ENCODE data around the gene CCL18. TPM values are rescaled to one million over a fixed set of nuclear protein-coding genes. Genes with fewer than 3 reads are reported as not detected.
"Not testable (repeated sequence)": the region's sequence is repeated elsewhere in the genome, so short reads cannot be mapped to it uniquely, and the experiment has no call there.

The CCL18 gene
- polyA plus RNA-seq, 1 donor from 2014 or later = not detected

DNA sequence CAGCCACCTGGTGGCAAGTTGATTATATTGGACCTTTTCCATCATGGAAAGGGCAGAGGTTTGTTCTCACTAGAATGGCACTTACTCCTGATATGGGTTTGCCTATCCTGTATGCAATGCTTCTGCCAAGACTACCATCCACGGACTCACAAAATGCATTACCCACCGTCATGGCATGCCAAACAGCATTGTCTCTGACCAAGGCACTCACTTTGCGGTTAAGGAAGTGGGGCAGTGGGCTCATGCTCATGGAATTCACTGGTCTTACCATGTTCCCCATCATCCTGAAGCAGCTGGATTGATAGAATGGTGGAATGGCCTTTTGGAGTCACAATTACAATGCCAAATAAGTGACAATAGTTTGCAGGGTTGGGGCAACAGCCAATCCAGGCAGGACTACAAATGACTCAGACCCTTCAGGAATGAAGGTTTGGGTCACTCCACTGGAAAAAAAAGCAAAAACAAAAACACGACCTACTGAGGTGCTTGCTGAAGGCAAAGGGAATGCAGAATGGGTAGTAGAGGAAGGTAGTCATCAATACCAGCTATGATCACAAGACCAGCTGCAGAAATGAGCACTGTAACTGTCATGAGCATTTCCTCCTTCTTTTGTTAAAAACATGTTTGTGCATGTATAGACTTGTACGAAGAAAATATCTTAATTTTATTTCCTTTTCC, 51.0 kb downstream of the CCL18 start:
- not testable (repeated sequence) for H3K9me2 ChIP-seq (ENCODE audit: insufficient read depth, low read length); H3K4me2 ChIP-seq (ENCODE audit: low read length); H3K9ac ChIP-seq (ENCODE audit: low read length); H3K27ac ChIP-seq (ENCODE audit: low read length); H3K27me3 ChIP-seq (ENCODE audit: insufficient read depth, low read depth, low read length); H3K36me3 ChIP-seq (ENCODE audit: insufficient read depth, low read length); H3F3A ChIP-seq (ENCODE audit: insufficient read depth, low read length, poor library complexity, severe bottlenecking); H4K20me1 ChIP-seq (ENCODE audit: insufficient read depth); H3K9me3 ChIP-seq (ENCODE audit: low read length); H2AFZ ChIP-seq (ENCODE audit: low read depth, low read length); H3K79me2 ChIP-seq (replicated peaks; ENCODE audit: insufficient read depth, low read length); H3K4me3 ChIP-seq (ENCODE audit: low read length)

DNA sequence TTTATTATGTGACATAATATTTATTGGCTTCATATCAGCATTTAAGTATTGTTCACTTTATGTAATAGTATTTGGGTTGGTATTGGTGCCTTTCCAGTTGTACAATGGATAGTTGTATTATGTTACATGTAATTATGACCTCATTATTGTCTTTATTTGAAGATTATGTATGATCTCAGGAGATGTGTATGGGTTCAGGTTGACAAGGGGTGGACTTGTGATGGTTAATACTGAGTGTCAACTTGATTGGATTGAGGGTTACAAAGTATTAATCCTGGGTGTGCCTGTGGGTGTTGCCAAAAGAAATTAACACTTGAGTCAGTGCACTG, 51.5 kb downstream of the CCL18 start:
- H3K27me3 ChIP-seq (ENCODE audit: insufficient read depth, low read depth, low read length); H3K79me2 ChIP-seq (replicated peaks; ENCODE audit: insufficient read depth, low read length); H3K9ac ChIP-seq (ENCODE audit: low read length); H3K9me3 ChIP-seq (ENCODE audit: low read length); H3K9me2 ChIP-seq (ENCODE audit: insufficient read depth, low read length); H3F3A ChIP-seq (ENCODE audit: insufficient read depth, low read length, poor library complexity, severe bottlenecking); H4K20me1 ChIP-seq (ENCODE audit: insufficient read depth); H3K27ac ChIP-seq (ENCODE audit: low read length); H2AFZ ChIP-seq (ENCODE audit: low read depth, low read length); H3K4me2 ChIP-seq (ENCODE audit: low read length); H3K4me3 ChIP-seq (ENCODE audit: low read length); H3K36me3 ChIP-seq (ENCODE audit: insufficient read depth, low read length): not testable (repeated sequence)

DNA sequence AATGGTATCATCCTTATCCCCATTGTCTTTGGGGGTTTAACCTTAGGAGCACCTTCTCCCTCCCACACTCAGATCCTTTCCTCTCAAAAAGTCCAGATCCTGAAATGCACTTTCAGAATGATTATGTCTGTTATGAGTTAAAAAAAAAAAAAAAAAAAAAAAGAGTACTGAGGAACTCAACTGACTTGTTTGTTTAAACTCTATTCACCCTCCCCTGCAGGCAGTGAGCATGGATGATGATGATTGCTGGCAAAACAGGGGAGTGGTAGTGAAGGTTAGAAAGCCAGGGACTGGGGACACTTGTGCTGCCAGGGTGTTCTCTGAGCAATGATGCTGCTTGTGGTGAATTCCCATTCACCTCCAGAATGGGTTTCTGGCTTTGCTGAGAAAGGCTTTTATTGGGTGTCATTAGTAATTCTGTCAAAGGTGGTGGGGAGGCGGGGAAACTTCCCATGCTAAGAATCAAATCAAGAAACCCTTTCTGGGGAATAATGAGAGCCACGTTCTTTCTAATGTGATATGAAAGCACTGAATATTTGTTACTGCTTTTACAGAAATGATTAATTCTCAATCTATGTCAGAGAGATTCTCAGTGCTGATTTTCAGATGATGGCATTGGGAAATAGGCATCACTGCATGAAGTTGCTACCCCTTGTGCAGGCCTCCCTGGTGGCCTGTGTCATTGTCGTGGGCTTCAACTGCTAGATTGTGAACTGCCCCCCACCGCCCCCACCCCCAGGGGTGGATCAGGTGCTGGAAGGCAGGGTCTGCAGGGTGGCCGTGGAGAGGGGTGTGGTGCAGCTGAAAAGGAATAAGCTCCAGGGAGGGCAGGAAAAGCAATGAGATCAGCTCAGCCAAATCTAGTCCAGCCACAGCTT, 53.7 kb downstream of the CCL18 start:
- no peak overlapping the region for H3K4me2 ChIP-seq (ENCODE audit: low read length)
- H4K20me1 ChIP-seq (ENCODE audit: insufficient read depth) = no peaks in the 10 kb centered on the region
- H3K9me3 ChIP-seq (ENCODE audit: low read length) = no peaks in the 10 kb centered on the region
- no peaks in the 10 kb centered on the region for H3K9me2 ChIP-seq (ENCODE audit: insufficient read depth, low read length)
- no peaks in the 10 kb centered on the region for H3K79me2 ChIP-seq (replicated peaks; ENCODE audit: insufficient read depth, low read length)
- no peak overlapping the region for H3K27ac ChIP-seq (ENCODE audit: low read length)
- no peaks in the 10 kb centered on the region for H3F3A ChIP-seq (ENCODE audit: insufficient read depth, low read length, poor library complexity, severe bottlenecking)
- no peaks in the 10 kb centered on the region for H3K36me3 ChIP-seq (ENCODE audit: insufficient read depth, low read length)
- H3K9ac ChIP-seq (ENCODE audit: low read length) = no peak overlapping the region
- H2AFZ ChIP-seq (ENCODE audit: low read depth, low read length) = no peak overlapping the region
- TF ChIP-seq, protein P1, sequence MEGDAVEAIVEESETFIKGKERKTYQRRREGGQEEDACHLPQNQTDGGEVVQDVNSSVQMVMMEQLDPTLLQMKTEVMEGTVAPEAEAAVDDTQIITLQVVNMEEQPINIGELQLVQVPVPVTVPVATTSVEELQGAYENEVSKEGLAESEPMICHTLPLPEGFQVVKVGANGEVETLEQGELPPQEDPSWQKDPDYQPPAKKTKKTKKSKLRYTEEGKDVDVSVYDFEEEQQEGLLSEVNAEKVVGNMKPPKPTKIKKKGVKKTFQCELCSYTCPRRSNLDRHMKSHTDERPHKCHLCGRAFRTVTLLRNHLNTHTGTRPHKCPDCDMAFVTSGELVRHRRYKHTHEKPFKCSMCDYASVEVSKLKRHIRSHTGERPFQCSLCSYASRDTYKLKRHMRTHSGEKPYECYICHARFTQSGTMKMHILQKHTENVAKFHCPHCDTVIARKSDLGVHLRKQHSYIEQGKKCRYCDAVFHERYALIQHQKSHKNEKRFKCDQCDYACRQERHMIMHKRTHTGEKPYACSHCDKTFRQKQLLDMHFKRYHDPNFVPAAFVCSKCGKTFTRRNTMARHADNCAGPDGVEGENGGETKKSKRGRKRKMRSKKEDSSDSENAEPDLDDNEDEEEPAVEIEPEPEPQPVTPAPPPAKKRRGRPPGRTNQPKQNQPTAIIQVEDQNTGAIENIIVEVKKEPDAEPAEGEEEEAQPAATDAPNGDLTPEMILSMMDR (IDR thresholded peaks at IDR 0.05; ENCODE audit: poor library complexity, severe bottlenecking) = no peak
- TF ChIP-seq POLR2AphosphoS5 (IDR thresholded peaks at IDR 0.05) (no peak), EP300 (conservative IDR thresholded peaks at IDR 0.05; ENCODE audit: poor library complexity, severe bottlenecking) (no peak), MXI1 (conservative IDR thresholded peaks at IDR 0.05; ENCODE audit: poor library complexity, severe bottlenecking) (no peak), TAF1 (IDR thresholded peaks at IDR 0.05; ENCODE audit: low read depth) (no peak), EZH2 (IDR thresholded peaks at IDR 0.05; ENCODE audit: borderline replicate concordance, insufficient read depth, low read length, poor library complexity, severe bottlenecking) (no peak), RAD21 (conservative IDR thresholded peaks at IDR 0.05) (no peak), SMC3 (conservative IDR thresholded peaks at IDR 0.05; ENCODE audit: poor library complexity) (no peak)
- TF ChIP-seq, protein P2, sequence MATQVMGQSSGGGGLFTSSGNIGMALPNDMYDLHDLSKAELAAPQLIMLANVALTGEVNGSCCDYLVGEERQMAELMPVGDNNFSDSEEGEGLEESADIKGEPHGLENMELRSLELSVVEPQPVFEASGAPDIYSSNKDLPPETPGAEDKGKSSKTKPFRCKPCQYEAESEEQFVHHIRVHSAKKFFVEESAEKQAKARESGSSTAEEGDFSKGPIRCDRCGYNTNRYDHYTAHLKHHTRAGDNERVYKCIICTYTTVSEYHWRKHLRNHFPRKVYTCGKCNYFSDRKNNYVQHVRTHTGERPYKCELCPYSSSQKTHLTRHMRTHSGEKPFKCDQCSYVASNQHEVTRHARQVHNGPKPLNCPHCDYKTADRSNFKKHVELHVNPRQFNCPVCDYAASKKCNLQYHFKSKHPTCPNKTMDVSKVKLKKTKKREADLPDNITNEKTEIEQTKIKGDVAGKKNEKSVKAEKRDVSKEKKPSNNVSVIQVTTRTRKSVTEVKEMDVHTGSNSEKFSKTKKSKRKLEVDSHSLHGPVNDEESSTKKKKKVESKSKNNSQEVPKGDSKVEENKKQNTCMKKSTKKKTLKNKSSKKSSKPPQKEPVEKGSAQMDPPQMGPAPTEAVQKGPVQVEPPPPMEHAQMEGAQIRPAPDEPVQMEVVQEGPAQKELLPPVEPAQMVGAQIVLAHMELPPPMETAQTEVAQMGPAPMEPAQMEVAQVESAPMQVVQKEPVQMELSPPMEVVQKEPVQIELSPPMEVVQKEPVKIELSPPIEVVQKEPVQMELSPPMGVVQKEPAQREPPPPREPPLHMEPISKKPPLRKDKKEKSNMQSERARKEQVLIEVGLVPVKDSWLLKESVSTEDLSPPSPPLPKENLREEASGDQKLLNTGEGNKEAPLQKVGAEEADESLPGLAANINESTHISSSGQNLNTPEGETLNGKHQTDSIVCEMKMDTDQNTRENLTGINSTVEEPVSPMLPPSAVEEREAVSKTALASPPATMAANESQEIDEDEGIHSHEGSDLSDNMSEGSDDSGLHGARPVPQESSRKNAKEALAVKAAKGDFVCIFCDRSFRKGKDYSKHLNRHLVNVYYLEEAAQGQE (IDR thresholded peaks at IDR 0.05; ENCODE audit: borderline replicate concordance) = no peak
- no peak overlapping the region for H3K4me3 ChIP-seq (ENCODE audit: low read length)
- H3K27me3 ChIP-seq (ENCODE audit: insufficient read depth, low read depth, low read length) = no peaks in the 10 kb centered on the region
